ENCODE measurements around the gene FBXO36.

FBXO36 gene

DNA sequence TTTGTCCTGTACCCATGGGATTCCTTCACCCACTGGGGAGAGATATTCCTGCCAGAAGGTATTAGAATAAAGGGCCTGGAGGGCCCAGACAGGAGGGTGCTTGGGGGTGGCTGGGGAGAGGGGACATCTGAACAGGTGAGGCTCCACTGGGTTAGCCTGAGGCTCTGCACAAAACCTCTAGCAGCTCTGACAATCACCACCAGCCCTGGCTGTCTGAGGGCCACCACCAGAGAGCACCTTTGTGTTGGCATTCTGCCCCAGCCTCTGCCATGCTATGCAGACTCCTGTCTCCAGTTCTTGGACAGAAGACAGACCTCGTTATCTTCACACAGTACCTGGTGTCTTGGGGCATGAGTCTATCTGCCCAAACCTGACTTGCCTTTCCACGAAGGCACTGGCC, 121.2 kb downstream of the FBXO36 start:
- Histone ChIP-seq H3K27ac (no peak overlapping the region), H3K4me3 (no peak overlapping the region)
- TF ChIP-seq, protein P1, sequence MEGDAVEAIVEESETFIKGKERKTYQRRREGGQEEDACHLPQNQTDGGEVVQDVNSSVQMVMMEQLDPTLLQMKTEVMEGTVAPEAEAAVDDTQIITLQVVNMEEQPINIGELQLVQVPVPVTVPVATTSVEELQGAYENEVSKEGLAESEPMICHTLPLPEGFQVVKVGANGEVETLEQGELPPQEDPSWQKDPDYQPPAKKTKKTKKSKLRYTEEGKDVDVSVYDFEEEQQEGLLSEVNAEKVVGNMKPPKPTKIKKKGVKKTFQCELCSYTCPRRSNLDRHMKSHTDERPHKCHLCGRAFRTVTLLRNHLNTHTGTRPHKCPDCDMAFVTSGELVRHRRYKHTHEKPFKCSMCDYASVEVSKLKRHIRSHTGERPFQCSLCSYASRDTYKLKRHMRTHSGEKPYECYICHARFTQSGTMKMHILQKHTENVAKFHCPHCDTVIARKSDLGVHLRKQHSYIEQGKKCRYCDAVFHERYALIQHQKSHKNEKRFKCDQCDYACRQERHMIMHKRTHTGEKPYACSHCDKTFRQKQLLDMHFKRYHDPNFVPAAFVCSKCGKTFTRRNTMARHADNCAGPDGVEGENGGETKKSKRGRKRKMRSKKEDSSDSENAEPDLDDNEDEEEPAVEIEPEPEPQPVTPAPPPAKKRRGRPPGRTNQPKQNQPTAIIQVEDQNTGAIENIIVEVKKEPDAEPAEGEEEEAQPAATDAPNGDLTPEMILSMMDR (IDR thresholded peaks at IDR 0.05), result no peak
- no peak for DNase-seq (ENCODE audit: low spot score)

DNA sequence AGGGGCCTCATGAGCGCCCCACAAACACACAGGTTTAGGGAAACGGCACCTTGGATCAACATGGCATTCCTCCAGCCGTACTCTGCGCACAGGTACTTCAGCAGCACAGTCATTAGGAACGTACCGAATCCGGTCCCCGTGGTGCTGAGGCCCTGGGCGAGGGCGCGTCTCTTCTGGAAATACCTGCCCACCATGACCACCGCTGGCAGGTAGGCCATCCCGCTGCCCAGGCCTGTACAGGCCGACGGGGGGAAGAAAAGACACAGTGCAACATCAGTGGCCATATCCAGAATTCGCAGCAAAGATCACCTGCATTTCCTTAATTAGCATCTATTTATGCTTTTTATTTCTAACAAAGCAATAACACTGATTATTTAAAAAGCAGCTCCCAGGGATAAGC, 124.2 kb downstream of the FBXO36 start:
- TF ChIP-seq, protein P1 (IDR thresholded peaks at IDR 0.05), result no peak
- no peak for DNase-seq (ENCODE audit: low spot score)
- H3K4me3 ChIP-seq, result no peak overlapping the region
- no peak overlapping the region for H3K27ac ChIP-seq

DNA sequence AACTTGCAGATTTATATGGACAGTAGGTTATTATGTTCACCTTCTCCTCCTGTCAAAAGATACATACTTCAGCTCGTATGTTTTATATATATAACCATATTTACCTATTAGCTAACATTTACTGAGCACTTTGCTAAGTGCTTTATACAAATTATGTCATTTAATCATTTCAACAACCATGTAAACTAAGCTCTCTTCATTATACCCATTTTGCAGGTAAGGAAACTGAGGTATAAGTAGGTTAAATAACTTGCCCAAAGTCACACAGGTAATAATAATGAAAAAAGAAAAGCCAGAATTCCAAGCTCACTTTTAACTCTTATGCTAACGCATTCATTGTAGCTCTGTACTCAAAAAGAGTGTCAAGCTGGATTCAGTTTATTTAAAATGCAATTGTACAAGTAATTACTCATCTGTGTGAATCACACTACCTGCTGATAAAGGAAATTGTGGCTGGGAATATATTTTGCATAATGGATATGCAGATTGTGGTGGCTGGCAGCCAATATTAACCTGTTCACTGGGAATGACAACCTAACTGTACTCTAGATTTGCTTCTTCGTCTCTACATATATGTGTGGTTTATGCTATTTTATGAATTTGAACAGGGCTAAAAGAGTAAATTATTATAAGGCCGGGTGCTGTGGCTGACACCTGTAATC, 125.8 kb downstream of the FBXO36 start:
- no peak for DNase-seq (ENCODE audit: low spot score)
- no peak overlapping the region for H3K4me3 ChIP-seq
- H3K27ac ChIP-seq, result no peak overlapping the region
- TF ChIP-seq, protein P1 (IDR thresholded peaks at IDR 0.05), result no peak

DNA sequence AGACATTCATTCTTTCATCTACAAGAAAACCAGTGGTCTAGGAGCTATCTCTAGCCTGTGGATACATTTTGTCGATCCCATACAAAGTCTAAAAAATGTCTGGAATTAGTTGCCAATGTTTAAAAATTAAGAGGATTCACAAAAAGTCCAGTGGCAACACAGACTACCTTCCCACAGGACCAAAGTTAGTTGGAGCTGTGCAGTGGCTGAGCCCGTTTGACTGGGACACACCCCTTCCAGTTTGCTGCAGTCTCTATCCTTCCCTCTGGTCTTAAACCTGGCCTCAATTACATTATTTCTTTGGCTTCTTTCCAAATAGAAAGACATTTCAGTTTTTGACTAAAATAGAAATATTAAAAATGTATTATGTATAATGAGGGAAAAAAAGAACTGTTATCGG, 127.8 kb downstream of the FBXO36 start:
- DNase-seq (ENCODE audit: low spot score), result no peak
- Histone ChIP-seq H3K4me3 (no peak overlapping the region), H3K27ac (no peak overlapping the region)
- TF ChIP-seq, protein P1 (IDR thresholded peaks at IDR 0.05), result no peak

DNA sequence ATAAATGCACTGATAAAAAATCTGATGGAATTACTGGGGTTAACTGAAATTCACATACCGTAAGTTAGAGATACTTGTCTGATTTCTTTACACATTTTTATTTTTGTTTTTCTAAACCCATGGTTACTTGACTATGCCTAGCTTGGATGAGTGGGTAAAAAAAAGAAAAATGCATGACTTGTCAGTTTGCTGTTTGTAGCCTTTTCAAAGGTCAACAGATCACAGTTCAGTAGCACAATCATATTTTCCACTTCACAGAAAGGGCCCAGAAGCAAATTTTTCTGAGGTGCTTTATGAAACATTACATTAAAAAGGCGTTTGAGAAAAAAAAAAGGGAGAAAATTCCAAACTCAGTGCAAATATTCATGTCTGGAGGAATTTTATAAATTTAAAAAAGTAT, 130.0 kb downstream of the FBXO36 start:
- H3K4me3 ChIP-seq, result no peak overlapping the region
- no peak overlapping the region for H3K27ac ChIP-seq
- TF ChIP-seq, protein P1 (IDR thresholded peaks at IDR 0.05), result no peak
- DNase-seq (ENCODE audit: low spot score), result no peak

DNA sequence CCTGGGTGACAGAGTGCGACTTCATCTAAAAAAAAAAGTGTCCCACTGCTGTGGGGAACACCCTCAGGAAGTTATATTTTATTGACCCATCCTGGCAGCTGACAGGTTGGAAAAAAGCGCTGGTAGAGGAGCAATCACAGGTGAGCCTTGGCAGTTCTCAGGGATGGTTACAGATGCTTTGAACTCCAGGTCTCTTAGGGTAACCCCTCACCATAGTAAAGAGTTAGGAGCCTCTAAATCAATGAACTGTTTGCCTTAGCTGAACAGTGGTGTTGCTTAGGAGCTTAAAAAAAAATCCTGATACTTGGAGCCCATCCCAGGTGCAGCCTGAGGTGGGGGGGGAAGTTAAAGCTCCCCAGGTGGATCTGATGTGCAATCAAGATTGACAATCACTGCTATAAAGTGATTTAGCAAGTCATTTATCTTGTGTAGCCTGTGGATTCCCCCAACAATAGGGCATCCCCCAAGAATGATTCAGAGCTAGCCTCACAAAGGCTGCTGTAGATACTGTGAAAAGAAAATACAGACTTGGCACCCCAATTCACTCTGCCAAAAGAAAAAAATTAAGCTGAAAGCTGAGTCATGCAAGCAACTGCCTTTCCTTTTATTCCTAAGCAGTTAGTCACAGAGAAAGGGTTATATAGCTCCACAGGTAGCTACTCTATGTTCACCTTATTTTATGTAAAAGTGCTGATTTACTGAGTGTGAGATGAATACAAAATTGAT, 131.6 kb downstream of the FBXO36 start:
- TF ChIP-seq, protein P1 (IDR thresholded peaks at IDR 0.05), result no peak
- no peak for DNase-seq (ENCODE audit: low spot score)
- no peak overlapping the region for H3K27ac ChIP-seq
- no peak overlapping the region for H3K4me3 ChIP-seq

Measured in coronary artery (tissue), 2 donors.